HepG2 (cell line): ENCODE results near the gene PTPRU. TPM values are rescaled to one million over a fixed set of nuclear protein-coding genes. Genes with fewer than 3 reads are reported as not detected.

Experiments
- ETV5 ChIP-seq: IDR thresholded peaks from 2 replicates; pipeline ENCODE4 v1.6.1; 2018; ENCODE audit warnings: missing biosample characterization, missing genetic modification reagents, inconsistent platforms, borderline replicate concordance
- HDAC1 ChIP-seq: sonication (generic); formaldehyde crosslinking; IDR thresholded peaks from 2 replicates; pipeline ENCODE4 v1.5.1; 2020; ENCODE audit warnings: mild to moderate bottlenecking, missing genetic modification reagents
- HES4 ChIP-seq: sonication (generic); formaldehyde crosslinking; IDR thresholded peaks from 2 replicates; pipeline ENCODE4 v1.9.0; 2021; ENCODE audit warnings: mild to moderate bottlenecking, missing genetic modification reagents, borderline replicate concordance
- MED1 ChIP-seq: sonication (generic); formaldehyde crosslinking; IDR thresholded peaks from 2 replicates; pipeline ENCODE4 v1.4.0; 2020; ENCODE audit warnings: missing genetic modification reagents
- NFYC ChIP-seq: IDR thresholded peaks from 2 replicates; pipeline ENCODE4 v1.6.1; 2016; ENCODE audit warnings: missing genetic modification reagents, missing compliant biosample characterization
- SAP130 ChIP-seq: IDR thresholded peaks from 2 replicates; pipeline ENCODE4 v1.6.1; 2016; ENCODE audit warnings: low read depth
- SNRNP70 ChIP-seq: fragments of 200-400 bp; formaldehyde crosslinking; IDR thresholded peaks from 2 replicates; pipeline ENCODE4 v1.6.1; 2017; ENCODE audit warnings: mild to moderate bottlenecking, low read depth, low read length, moderate library complexity
- STAG1 ChIP-seq: sonication (generic); formaldehyde crosslinking; IDR thresholded peaks from 2 replicates; pipeline ENCODE4 v1.4.0; 2020; ENCODE audit warnings: missing genetic modification reagents
- THAP11 ChIP-seq: IDR thresholded peaks from 2 replicates; pipeline ENCODE4 v1.6.1; 2016; ENCODE audit warnings: missing biosample characterization, missing genetic modification reagents
- ZC3H4 ChIP-seq: sonication (generic); formaldehyde crosslinking; IDR thresholded peaks from 2 replicates; pipeline ENCODE4 v1.4.0; 2020; ENCODE audit warnings: missing genetic modification reagents, borderline replicate concordance
- ZNF138 ChIP-seq: sonication (generic); formaldehyde crosslinking; IDR thresholded peaks from 2 replicates; pipeline ENCODE4 v1.5.0; 2020; ENCODE audit warnings: mild to moderate bottlenecking, low read depth, missing genetic modification reagents
- ZNF563 ChIP-seq: sonication (generic); formaldehyde crosslinking; IDR thresholded peaks from 2 replicates; pipeline ENCODE4 v1.8.0; 2022; ENCODE audit warnings: mild to moderate bottlenecking, moderate library complexity, missing genetic modification reagents
- ZNF607 ChIP-seq: sonication (generic); formaldehyde crosslinking; IDR thresholded peaks from 2 replicates; pipeline ENCODE4 v1.5.1; 2020; ENCODE audit warnings: missing genetic modification reagents, mild to moderate bottlenecking, borderline replicate concordance
- polyA plus RNA-seq, 8 experiments: library from polyadenylated mRNA; depleted of rRNA in 3 of 8; stranded (reverse) in 7 of 8; unstranded in 1 of 8; fragments of >200 nt; fragmentation: Illumina TruSeq in 4 of 8; extraction: Trizol in 4 of 8; gene quantifications; 2 replicates each; pipeline versions ENCODE4 v1.2.1 to v1.2.3, GENCODE V29; 2011 to 2016; ENCODE audit warnings: low read depth in 4 of 8, missing spikeins in 1 of 8, mixed read lengths in 1 of 8; ENCODE audit not compliant: insufficient read depth in 1 of 8
- total RNA-seq, 5 experiments: library from RNA; depleted of rRNA; stranded (reverse); fragments of >200 nt; fragmentation: Illumina TruSeq; extraction: Trizol; gene quantifications; 2 replicates each; pipeline ENCODE4 v1.2.3, GENCODE V29; 2016; ENCODE audit warnings: low read depth in 1 of 5
- TF ChIP-seq, protein P1 (sequence below): sonication (generic); formaldehyde crosslinking; IDR thresholded peaks from 2 replicates; pipeline ENCODE4 v1.5.0; 2020; ENCODE audit warnings: missing genetic modification reagents
- TF ChIP-seq, protein P2 (sequence below): sonication (generic); formaldehyde crosslinking; IDR thresholded peaks from 2 replicates; pipeline ENCODE4 v1.4.0; 2020; ENCODE audit warnings: mild to moderate bottlenecking, missing genetic modification reagents
- TF ChIP-seq, protein P3 (sequence below): sonication (generic); formaldehyde crosslinking; conservative IDR thresholded peaks from 2 replicates; pipeline ENCODE4 v1.4.0; 2020; ENCODE audit warnings: missing genetic modification reagents
- TF ChIP-seq, protein P4 (sequence below): sonication (generic); formaldehyde crosslinking; IDR thresholded peaks from 2 replicates; pipeline ENCODE4 v1.4.0; 2020; ENCODE audit warnings: missing genetic modification reagents
- TF ChIP-seq, protein P5 (sequence below): sonication (generic); formaldehyde crosslinking; IDR thresholded peaks from 2 replicates; pipeline ENCODE4 v1.4.0; 2020; ENCODE audit warnings: missing genetic modification reagents
- TF ChIP-seq, protein P6 (sequence below): IDR thresholded peaks from 2 replicates; pipeline ENCODE4 v1.6.1; 2012; ENCODE audit warnings: low read depth, low read length, improper control_type of control experiment

PTPRU gene
- total and polyA plus RNA-seq, 2 of the 13 experiments (the other 11 are each of a cell fraction or from before 2014, with no cell fraction given), result 21.6 to 22.3 TPM

DNA sequence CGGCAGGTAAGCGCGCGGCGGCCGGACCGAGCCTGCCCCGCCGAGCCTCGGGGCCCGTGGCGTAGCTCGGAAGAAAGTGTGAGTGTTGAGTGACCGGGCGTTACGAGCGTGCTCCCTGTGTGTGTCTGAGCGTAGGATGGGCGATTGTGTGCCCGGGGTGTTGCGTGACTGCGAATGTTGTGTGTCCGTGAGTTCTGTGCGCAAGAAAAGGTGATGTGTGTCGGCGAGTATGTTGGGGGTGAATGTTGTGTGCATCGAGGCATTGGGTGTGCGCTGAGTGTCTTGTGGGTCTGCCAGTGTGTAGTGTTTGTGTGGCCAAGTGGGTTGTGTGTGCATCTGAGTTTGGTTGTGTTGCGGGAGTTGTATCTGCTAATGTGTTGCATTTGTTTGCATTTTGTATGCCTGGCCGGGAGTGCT is 398 bp downstream of the PTPRU start (continued):
- TF ChIP-seq, protein P1, sequence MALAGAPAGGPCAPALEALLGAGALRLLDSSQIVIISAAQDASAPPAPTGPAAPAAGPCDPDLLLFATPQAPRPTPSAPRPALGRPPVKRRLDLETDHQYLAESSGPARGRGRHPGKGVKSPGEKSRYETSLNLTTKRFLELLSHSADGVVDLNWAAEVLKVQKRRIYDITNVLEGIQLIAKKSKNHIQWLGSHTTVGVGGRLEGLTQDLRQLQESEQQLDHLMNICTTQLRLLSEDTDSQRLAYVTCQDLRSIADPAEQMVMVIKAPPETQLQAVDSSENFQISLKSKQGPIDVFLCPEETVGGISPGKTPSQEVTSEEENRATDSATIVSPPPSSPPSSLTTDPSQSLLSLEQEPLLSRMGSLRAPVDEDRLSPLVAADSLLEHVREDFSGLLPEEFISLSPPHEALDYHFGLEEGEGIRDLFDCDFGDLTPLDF (CRISPR knock-in tag), result no peak
- TF ChIP-seq, protein P2, sequence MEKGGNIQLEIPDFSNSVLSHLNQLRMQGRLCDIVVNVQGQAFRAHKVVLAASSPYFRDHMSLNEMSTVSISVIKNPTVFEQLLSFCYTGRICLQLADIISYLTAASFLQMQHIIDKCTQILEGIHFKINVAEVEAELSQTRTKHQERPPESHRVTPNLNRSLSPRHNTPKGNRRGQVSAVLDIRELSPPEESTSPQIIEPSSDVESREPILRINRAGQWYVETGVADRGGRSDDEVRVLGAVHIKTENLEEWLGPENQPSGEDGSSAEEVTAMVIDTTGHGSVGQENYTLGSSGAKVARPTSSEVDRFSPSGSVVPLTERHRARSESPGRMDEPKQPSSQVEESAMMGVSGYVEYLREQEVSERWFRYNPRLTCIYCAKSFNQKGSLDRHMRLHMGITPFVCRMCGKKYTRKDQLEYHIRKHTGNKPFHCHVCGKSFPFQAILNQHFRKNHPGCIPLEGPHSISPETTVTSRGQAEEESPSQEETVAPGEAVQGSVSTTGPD (CRISPR knock-in tag), result no peak
- TF ChIP-seq ZNF138 (CRISPR knock-in tag), result no peak
- TF ChIP-seq SNRNP70, result no peak
- TF ChIP-seq NFYC (CRISPR knock-in tag), result no peak
- TF ChIP-seq ZC3H4 (CRISPR knock-in tag), result no peak
- peak; percentile 26 for TF ChIP-seq SAP130 (CRISPR knock-in tag)
- TF ChIP-seq, protein P3, sequence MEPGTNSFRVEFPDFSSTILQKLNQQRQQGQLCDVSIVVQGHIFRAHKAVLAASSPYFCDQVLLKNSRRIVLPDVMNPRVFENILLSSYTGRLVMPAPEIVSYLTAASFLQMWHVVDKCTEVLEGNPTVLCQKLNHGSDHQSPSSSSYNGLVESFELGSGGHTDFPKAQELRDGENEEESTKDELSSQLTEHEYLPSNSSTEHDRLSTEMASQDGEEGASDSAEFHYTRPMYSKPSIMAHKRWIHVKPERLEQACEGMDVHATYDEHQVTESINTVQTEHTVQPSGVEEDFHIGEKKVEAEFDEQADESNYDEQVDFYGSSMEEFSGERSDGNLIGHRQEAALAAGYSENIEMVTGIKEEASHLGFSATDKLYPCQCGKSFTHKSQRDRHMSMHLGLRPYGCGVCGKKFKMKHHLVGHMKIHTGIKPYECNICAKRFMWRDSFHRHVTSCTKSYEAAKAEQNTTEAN (CRISPR knock-in tag), result 0 out of 2 replicates have a peak, but pooled peaks have one; percentile 4
- TF ChIP-seq MED1 (CRISPR knock-in tag), result no peak
- no peak for TF ChIP-seq STAG1 (CRISPR knock-in tag)
- TF ChIP-seq, protein P4, sequence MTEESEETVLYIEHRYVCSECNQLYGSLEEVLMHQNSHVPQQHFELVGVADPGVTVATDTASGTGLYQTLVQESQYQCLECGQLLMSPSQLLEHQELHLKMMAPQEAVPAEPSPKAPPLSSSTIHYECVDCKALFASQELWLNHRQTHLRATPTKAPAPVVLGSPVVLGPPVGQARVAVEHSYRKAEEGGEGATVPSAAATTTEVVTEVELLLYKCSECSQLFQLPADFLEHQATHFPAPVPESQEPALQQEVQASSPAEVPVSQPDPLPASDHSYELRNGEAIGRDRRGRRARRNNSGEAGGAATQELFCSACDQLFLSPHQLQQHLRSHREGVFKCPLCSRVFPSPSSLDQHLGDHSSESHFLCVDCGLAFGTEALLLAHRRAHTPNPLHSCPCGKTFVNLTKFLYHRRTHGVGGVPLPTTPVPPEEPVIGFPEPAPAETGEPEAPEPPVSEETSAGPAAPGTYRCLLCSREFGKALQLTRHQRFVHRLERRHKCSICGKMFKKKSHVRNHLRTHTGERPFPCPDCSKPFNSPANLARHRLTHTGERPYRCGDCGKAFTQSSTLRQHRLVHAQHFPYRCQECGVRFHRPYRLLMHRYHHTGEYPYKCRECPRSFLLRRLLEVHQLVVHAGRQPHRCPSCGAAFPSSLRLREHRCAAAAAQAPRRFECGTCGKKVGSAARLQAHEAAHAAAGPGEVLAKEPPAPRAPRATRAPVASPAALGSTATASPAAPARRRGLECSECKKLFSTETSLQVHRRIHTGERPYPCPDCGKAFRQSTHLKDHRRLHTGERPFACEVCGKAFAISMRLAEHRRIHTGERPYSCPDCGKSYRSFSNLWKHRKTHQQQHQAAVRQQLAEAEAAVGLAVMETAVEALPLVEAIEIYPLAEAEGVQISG (CRISPR knock-in tag), result no peak
- TF ChIP-seq HES4 (CRISPR knock-in tag), result no peak
- TF ChIP-seq, protein P5, sequence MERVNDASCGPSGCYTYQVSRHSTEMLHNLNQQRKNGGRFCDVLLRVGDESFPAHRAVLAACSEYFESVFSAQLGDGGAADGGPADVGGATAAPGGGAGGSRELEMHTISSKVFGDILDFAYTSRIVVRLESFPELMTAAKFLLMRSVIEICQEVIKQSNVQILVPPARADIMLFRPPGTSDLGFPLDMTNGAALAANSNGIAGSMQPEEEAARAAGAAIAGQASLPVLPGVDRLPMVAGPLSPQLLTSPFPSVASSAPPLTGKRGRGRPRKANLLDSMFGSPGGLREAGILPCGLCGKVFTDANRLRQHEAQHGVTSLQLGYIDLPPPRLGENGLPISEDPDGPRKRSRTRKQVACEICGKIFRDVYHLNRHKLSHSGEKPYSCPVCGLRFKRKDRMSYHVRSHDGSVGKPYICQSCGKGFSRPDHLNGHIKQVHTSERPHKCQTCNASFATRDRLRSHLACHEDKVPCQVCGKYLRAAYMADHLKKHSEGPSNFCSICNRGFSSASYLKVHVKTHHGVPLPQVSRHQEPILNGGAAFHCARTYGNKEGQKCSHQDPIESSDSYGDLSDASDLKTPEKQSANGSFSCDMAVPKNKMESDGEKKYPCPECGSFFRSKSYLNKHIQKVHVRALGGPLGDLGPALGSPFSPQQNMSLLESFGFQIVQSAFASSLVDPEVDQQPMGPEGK (CRISPR knock-in tag), result no peak
- TF ChIP-seq ETV5 (CRISPR knock-in tag), result no peak
- no peak for TF ChIP-seq ZNF563 (CRISPR knock-in tag)
- no peak for TF ChIP-seq ZNF607 (CRISPR knock-in tag)
- TF ChIP-seq HDAC1 (CRISPR knock-in tag), result no peak
- TF ChIP-seq, protein P6, sequence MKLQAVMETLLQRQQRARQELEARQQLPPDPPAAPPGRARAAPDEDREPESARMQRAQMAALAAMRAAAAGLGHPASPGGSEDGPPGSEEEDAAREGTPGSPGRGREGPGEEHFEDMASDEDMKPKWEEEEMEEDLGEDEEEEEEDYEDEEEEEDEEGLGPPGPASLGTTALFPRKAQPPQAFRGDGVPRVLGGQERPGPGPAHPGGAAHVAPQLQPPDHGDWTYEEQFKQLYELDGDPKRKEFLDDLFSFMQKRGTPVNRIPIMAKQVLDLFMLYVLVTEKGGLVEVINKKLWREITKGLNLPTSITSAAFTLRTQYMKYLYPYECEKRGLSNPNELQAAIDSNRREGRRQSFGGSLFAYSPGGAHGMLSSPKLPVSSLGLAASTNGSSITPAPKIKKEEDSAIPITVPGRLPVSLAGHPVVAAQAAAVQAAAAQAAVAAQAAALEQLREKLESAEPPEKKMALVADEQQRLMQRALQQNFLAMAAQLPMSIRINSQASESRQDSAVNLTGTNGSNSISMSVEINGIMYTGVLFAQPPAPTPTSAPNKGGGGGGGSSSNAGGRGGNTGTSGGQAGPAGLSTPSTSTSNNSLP, result no peak
- 0 out of 2 replicates have a peak, but pooled peaks have one; percentile 5 for TF ChIP-seq THAP11 (CRISPR knock-in tag)
